Endometrial microvascular endothelial cells (primary cell): ENCODE measurements around the gene RPS6KA3. TPM values are rescaled to one million over a fixed set of nuclear protein-coding genes. Genes with fewer than 3 reads are reported as not detected.
"Not testable (repeated sequence)": the region's sequence is repeated elsewhere in the genome, so short reads cannot be mapped to it uniquely, and the experiment has no call there.

Source experiments
- in situ Hi-C: cut with HindIII; loops from 2 replicates; pipeline ENCODE4 v1.10.0; 2017; ENCODE audit warnings: low sequenced_read_pairs, low pct_unique_long_range_greater_than_20kb; ENCODE audit errors: inconsistent ontology term
- total RNA-seq: library from RNA; depleted of rRNA; stranded (reverse); fragments of >200 nt; gene quantifications from one replicate; pipeline ENCODE4 v1.2.3, GENCODE V29; 2015; ENCODE audit errors: inconsistent ontology term

Gene RPS6KA3
- total RNA-seq, 1 donor from 2014 or later: 90.5 TPM

DNA sequence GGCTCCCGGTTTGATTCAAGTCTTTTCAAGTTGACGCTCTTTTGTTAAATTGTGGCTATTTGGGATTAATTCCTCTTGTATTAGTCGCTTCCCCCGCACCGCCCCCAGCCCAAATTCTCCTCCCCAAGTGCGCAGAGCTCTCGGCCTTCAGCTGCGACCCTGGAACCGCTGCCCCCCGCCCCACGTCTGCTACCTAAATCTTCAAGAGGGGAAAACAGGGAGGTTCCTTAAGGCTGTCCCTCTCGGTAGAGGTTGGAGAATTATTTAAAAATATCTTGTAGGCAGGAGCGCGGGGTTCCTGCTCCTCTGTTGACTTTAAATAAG lies 860 bp upstream of the RPS6KA3 start:
- in situ Hi-C loops: no loop called here

- in situ Hi-C loops: no loop called here
Observed at GRCh38 chrX:20265726-20266681, 705 bp downstream of the RPS6KA3 start.

- in situ Hi-C loops: no loop called here
Observed at GRCh38 chrX:20265221-20265725, 1.4 kb downstream of the RPS6KA3 start.

DNA sequence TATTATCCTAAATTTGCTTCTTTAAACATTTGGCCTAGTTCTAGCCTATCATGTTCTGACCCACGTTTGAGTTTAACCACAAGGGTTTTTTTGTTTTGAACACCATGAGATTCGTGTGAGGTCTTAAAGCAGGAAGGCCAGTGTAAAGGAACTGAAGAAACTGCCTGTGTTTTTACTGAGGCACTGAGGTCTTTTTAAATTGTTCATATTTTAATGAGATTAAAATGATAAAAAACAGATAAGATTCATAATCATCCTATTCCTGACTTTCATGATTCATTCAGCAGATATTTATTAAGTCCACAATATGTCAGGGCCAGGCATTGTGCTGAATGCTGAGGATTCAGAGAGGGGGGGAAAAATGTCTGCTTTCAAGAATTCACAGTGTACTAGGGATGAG lies 3.2 kb downstream of the RPS6KA3 start:
- in situ Hi-C loops: no loop called here

GRCh38 chrX:20260885-20261284 lies 5.8 kb downstream of the RPS6KA3 start:
- in situ Hi-C loops: no loop called here

DNA sequence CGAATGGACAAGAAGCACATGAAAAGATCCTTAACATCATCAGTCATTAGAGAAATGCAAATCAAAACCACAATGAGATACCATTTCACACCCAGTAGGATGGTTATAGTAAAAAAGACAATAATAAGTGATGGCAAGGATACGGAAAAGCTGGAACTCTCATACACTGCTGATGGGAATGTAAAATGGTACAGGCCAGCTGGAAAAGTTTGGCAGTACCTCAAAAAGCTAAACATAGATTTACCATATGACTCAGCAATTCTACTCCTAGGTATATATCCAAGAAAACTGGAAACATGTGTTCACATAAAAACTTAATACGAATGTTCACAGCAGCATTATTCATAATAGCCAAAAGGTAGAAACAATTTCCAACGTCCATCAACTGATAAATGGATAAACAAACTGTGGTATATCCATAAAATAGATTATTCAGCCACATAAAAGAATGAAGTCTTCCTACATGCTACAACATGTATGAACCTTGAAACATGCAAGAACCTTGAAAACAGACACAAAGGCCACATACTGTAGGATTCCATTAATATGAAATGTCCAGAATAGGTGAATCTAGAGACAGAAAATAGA lies 11.9 kb downstream of the RPS6KA3 start:
- in situ Hi-C loops: no loop called here

- in situ Hi-C loops: no loop called here
Observed at GRCh38 chrX:20253232-20253543, 13.5 kb downstream of the RPS6KA3 start.

GRCh38 chrX:20252381-20253231 lies 14.1 kb downstream of the RPS6KA3 start:
- in situ Hi-C loops: no loop called here

- in situ Hi-C loops: no loop called here
Observed at GRCh38 chrX:20251691-20252090, 15.0 kb downstream of the RPS6KA3 start.

DNA sequence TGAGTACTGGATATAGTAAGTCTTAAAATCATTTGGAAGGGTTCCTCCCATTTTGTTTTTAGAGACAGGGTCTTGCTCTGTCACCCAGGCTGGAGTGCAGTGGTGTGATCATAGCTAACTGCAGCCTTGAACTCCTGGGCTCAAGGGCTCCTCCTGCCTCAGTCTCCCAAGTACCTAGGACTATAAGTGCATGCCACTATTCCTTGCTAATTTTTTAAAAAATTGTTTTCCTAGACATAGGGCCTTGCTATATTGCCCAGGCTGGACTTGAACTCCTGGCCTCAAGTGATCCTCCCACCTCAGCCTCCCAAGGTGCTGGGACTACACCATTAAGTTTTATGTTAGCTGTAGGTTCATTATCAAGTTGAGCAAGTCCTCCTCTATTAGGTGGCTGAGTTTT lies 16.6 kb downstream of the RPS6KA3 start:
- in situ Hi-C loops: not testable (repeated sequence)

GRCh38 chrX:20248592-20249192 lies 18.0 kb downstream of the RPS6KA3 start:
- in situ Hi-C loops: no loop called here

DNA sequence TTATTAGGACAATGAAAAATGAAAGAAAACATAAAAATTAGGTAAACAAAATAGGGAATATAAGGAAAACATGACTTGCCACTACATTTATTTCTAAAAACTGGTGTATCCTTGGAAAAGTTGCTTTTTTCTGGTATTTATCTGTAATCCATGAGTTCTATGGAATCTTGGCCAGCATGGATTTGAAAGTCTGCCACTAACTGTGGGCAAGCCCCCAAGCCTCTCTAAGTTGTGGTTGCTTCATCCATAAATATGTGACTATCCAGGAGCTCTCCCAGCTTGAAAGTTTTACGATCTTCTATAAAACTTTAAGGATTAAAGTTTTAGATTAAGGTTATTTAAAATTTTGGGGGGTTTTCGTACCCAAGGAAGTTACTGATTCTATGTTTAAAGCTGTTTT lies 21.8 kb downstream of the RPS6KA3 start:
- in situ Hi-C loops: no loop called here

GRCh38 chrX:20240201-20240600 lies 26.5 kb downstream of the RPS6KA3 start:
- in situ Hi-C loops: no loop called here

- in situ Hi-C loops: no loop called here
Observed at GRCh38 chrX:20237864-20238263, 28.8 kb downstream of the RPS6KA3 start.

GRCh38 chrX:20235755-20236154 lies 31.0 kb downstream of the RPS6KA3 start:
- in situ Hi-C loops: no loop called here

DNA sequence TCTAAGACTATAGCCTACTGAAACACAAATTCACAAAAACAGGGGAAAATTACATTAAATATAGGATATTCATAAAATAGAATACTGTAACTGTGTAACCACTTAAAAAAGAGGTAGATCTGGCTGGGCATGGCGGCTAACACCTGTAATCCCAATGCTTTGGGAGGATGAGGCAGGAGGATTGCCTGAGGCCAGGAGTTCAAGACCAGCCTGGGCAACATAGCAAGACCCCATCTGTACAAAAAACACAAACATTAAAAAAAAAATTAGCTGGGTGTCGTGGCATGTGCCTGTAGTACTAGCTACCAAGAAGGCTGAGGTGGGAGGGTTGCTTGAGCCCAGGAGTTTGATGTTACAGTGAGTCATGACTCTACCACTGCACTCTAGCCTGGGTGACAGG lies 33.4 kb downstream of the RPS6KA3 start:
- in situ Hi-C loops: no loop called here

- in situ Hi-C loops: no loop called here
Observed at GRCh38 chrX:20231598-20231997, 35.1 kb downstream of the RPS6KA3 start.

- in situ Hi-C loops: no loop called here
Observed at GRCh38 chrX:20230406-20230805, 36.3 kb downstream of the RPS6KA3 start.

DNA sequence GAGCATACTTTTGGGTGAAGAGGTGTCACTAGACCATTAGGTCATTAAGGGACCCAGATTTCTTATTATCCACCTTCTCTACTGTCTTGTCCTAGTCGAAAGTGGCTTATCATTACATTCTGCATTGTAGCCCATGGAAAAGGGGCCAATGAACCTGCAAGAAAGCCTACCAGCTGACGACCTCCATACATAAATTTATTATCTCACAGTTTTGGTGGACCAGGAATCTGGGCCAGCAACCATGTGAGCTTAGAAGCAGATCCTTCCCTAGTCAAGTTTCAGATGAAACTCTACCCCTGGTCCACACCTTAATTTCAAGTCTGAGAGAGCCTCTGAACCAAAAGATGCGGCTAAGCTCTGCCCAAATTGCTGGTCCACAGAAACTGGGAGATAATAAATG lies 37.6 kb downstream of the RPS6KA3 start:
- in situ Hi-C loops: no loop called here
